ENCODE measurements around the gene CDH12. TPM values are rescaled to one million over a fixed set of nuclear protein-coding genes. Genes with fewer than 3 reads are reported as not detected.

CDH12 gene
- total and polyA plus RNA-seq, 10 of the 15 experiments (the other 5 are each of a cell fraction or from before 2014, with no cell fraction given), result 0.03 to 0.16 TPM; not detected in 8

GRCh38 chr5:21895766-21896350 lies 957.3 kb downstream of the CDH12 start (continued):
- TF ChIP-seq ZBTB40 (IDR thresholded peaks at IDR 0.05; ENCODE audit: borderline replicate concordance) (no peak), STAT1 (conservative IDR thresholded peaks at IDR 0.05) (no peak), MYC (IDR thresholded peaks at IDR 0.05; ENCODE audit: insufficient read depth, insufficient read length, insufficient replicate concordance, low read length, severe bottlenecking) (no peak), EP300 (IDR thresholded peaks at IDR 0.05; ENCODE audit: borderline replicate concordance in 1 of 2, control insufficient read depth in 1 of 2, low read depth in 2 of 2, low read length in 2 of 2) (no peak)

- intact Hi-C loops (cut with micrococcal nuclease; ENCODE audit: unreplicated experiment), result no loop called here
- ChIA-PET CTCF (no interaction called here), POLR2A (no interaction called here), RAD21 (ENCODE audit: unreplicated experiment) (no interaction called here), SMC1A (ENCODE audit: uncharacterized antibody, unreplicated experiment) (no interaction called here)
- Histone ChIP-seq H4K20me1 (ENCODE audit: control insufficient read depth, insufficient read depth) (no peaks in the 10 kb centered on the region), H3K27ac (ENCODE audit: control insufficient read depth, insufficient read depth) (no peak overlapping the region), H2AFZ (ENCODE audit: control insufficient read depth, low read depth, low read length) (no peak overlapping the region), H3K27me3 (replicated peaks in 1 of 2; ENCODE audit: control insufficient read depth in 2 of 2, insufficient read depth in 2 of 2, low read length in 1 of 2) (no peaks in the 10 kb centered on the region), H3K4me3 (no peak overlapping the region), H3K4me1 (ENCODE audit: control insufficient read depth, insufficient read depth, low read length) (no peaks in the 10 kb centered on the region), H3K9ac (ENCODE audit: control insufficient read depth, insufficient read depth, low read length) (no peak overlapping the region), H3K36me3 (ENCODE audit: control insufficient read depth in 2 of 2, insufficient read depth in 2 of 2, low read length in 1 of 2) (no peaks in the 10 kb centered on the region), H3K9me3 (replicated peaks; ENCODE audit: control insufficient read depth, insufficient read depth, low read length) (no peaks in the 10 kb centered on the region), H3K79me2 (ENCODE audit: control insufficient read depth, insufficient read depth, low read length) (no peaks in the 10 kb centered on the region), H3K4me2 (ENCODE audit: control insufficient read depth, insufficient read depth) (no peak overlapping the region)
- DNase-seq (ENCODE audit: low read depth, low spot score) (no peak), FAIRE-seq (no peak), ATAC-seq (no peak)
- BruUV-seq (replicated peaks), result no TSS peak
- in situ Hi-C loops (cut with MboI), result no loop called here
- 44% methylated on average over 2 of the region's 2 CpGs for WGBS (ENCODE audit: insufficient coverage, insufficient replicate concordance, low lambda C conversion rate, missing lambda C conversion rate)
- TF ChIP-seq E2F4 (IDR thresholded peaks at IDR 0.05; ENCODE audit: low read depth, low read length), result no peak
- no peak for TF ChIP-seq ZNF687 (IDR thresholded peaks at IDR 0.05)
- no peak for TF ChIP-seq ASH2L (IDR thresholded peaks at IDR 0.05; ENCODE audit: borderline replicate concordance, low read depth)
- TF ChIP-seq SKIL (IDR thresholded peaks at IDR 0.05; ENCODE audit: low read depth, poor library complexity, severe bottlenecking), result no peak
- no peak for TF ChIP-seq RAD51 (IDR thresholded peaks at IDR 0.05)
Observed at GRCh38 chr5:21893161-21893560, 960.0 kb downstream of the CDH12 start.

Data from GM12878 (cell line).